Measurements from ENCODE around the gene TSPYL1.
A peak's percentile ranks its signal among the peaks of the same experiment; 100 is the strongest.

Gene TSPYL1

DNA sequence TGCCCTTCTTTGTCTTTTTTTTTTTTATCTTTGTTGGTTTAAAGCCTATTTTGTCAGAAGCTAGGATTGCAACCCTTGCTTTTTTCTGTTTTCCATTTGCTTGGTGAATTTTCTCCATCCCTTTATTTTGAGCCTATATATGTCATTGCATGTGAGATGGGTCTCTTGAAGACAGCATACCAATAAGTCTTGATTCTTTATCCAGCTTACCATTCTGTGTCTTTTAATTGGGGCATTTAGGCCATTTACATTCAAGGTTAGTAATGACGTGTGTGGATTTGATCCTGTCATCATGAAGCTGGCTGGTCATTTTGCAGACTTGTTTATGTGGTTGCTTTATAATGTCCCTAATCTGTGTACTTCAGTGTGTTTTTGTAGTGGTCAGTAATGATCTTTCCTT lies 16.4 kb downstream of the TSPYL1 start:
- no peak for DNase-seq (ENCODE audit: low read depth)

DNA sequence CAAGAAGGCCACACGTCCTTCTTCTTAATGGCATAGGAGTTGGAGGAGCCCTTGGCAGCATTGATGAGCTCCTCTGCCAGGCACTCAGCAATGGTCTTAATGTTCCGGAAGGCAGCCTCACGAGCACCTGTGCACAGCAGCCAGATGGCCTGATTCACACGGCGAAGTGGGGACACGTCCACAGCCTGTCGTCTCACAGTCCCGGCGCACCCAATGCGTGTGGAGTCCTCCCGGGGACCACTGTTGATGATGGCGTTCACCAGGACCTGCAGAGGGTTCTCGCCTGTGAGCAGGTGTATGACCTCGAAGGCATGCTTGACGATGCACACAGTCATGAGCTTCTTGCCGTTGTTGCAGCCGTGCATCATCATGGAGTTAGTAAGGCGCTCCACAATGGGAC lies 21.2 kb downstream of the TSPYL1 start:
- DNase-seq (ENCODE audit: low read depth), result no peak

DNA sequence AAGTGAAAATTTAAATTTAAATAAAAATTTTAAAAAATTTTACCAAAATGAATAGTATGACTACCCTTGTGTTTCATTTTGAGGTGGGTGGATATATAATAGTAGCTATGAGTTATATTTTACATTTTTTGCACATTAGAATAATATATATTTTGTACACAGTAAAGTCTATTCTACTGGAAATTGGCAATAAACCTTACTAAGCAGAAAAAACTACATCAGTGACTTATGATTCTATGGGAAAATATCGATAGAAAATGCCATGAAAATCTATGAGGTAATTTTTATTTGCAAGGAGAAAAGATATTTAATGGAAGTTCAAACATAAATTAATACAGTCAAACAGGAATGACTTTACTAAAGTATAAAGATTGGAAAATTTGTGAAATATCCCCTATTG lies 23.0 kb downstream of the TSPYL1 start:
- DNase-seq (ENCODE audit: low read depth), result no peak

DNA sequence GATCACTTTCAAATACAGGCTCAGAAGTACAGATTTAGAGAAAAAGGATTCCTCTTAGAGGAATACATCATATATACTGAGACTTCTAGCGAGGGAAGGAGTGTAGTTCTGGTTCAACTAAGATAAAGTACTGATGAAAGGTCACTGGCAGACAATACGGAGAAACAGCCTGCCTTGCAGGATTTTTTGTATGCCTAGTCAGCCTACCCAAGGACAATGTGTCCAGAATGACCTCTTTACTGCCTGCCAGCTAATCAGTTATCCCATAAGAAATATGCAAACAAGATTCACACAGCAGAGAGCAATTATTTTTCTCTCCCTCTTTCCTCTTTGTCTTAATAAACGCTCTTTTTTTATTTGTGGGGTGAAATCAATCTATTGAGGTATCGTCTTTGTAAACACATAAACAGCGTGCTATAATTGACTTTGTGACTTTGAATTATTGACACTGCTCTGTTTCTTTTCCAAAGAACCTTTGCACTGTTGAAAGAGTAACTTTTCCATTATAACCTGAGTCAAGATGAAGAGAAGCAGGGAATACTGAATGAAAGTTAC lies 24.4 kb downstream of the TSPYL1 start:
- DNase-seq (ENCODE audit: low read depth), result no peak

DNA sequence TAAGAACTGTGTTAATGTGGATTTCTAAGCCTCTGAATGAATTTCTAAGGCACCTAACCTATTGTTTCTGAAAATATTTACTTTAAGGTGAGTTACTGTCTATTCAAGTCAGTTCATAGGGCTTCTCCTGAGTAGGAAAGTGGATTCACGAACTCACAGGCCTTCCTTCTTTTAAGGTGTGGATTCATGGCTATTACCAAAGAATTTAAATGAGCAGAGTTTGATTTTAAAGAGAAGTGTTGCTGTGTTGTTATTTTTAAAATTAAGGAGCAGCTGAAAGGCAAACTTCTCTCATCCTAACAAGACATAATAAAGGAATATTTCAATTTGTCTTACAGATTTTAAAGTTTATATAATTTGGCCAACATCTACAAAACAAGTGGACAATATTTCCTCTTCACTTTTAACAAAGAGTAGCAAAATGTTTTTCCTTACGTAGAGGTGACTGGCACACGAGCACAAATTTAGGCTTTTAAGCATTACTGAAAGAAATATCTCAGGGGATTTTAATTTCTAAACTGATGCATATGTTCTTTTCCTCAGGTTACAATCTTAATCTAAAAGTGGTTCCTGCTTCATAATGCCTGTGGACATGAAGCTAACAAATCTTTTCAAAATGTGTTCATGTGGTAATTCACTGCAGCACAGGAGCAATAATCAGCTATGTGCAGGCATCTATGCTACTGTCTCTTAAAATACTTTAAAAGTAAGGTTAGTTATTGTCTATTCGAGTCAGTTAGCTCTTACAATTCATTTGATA lies 25.3 kb downstream of the TSPYL1 start:
- no peak for DNase-seq (ENCODE audit: low read depth)

DNA sequence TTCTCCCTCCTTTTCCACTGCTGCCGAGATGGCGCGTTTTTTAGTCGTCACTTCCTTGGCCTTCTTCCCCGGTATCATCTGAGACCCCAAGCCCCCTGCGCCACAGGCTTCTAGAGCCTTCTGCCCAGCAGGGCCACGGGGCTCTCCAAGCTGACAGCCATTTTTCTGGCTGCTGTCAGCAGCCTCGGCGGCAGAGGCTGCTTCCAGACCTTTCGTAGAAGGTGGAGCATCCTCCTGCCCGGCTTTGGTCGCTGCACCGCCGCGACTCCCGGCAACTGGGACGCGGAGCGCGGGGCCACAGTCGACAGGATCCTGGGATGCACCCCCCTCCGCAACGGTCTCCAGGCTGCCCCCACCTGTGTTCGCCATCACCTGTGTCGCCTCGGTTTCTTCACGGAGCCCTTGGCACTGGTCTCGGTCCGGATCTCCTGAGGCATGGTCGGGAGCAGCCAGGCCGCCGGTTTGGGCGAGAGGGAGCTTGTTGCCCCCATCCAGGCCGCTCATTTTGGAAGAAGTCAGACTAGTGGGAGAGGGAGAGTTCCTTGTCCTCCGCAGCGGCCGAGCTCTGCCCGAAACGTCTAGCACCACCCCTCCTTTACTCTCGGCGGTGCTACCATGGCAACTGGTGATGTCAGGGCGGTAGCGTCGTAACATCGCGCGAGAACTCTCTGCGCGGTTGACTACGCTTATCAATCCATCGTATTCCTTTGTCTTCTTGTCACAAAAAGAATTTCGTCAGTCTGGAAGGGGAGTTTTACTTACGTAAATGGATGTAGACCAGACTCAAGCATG lies 26.0 kb downstream of the TSPYL1 start, which contains the start of gene TSPYL4:
TSPYL4 (minus strand) TSS at position 571 of the 792 bp plus-strand sequence; CDS start at position 504, 67 bp downstream.
- DNase-seq (ENCODE audit: low read depth), result peak; percentile 86

DNA sequence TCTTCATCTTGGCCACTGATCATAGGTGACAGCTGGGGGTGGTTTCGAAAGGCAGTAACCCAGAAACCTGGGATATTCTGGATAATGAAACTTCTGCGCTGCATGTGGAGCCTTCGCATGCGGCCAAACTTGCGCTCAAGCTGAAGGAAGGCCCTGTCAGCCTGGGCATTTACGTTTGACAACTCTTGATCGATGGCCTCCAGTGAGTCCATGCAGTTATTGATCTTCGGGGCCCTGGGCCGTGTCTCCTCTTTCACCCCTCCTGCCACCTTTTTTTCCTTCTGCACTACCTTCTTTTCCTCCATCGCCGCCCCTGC lies 26.6 kb downstream of the TSPYL1 start:
- DNase-seq (ENCODE audit: low read depth), result no peak

DNA sequence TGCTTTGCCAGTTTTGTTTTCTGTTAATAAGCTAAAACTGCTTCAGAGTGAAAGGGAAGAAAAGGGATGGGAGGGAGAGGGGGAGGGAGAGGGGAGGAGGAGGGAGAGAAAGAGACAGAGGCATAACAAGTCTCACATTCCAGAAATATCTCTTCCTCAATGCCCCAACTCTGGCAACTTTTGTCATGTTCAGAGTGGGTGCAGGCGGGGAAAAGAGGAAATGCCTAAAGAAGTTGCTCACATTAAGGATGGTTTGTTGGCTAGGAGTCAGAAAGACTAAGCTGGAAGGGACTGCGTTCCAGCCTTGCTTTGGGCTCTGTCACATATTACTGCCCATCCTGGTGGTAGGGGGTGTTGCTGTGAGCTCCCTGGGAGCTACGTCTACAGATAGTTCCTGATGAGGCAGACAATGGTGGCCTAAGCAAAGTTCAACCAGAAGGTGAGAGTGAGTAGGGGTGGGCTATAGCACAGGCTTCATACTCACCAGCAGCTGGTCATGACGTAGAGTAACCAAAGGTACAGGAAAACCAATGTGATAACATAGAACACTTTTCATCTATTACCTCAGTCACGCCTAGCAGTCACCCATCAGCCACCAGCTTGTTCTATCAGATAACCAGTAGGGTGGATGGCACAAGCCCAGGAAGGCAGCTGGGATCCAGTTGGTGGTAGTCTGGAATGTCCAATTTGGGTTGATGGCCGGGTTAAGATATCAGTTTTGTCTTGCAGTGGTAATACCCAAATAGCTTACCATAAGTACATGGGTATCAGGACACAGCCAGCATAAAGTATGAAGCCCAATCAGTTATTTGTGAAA lies 28.0 kb downstream of the TSPYL1 start:
- DNase-seq (ENCODE audit: low read depth), result no peak

DNA sequence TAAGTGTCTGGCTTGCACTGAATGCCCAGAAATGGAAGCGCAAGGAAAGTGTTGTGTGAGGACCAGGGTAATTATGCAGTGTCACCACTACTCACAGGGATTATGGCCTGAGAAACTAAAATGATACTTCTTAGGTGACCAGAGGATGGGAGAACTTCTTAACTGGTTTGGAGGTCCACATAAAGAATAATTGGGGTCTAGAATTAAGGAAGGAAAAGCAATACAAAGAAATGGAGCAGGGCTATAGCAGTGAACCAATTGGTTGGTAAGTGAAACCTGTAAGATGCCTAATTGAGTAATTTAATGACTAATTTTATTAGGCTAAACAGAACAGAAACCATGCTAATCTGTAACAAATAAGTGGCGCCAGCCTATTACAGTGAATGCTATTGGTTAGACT lies 31.2 kb downstream of the TSPYL1 start:
- DNase-seq (ENCODE audit: low read depth), result no peak

DNA sequence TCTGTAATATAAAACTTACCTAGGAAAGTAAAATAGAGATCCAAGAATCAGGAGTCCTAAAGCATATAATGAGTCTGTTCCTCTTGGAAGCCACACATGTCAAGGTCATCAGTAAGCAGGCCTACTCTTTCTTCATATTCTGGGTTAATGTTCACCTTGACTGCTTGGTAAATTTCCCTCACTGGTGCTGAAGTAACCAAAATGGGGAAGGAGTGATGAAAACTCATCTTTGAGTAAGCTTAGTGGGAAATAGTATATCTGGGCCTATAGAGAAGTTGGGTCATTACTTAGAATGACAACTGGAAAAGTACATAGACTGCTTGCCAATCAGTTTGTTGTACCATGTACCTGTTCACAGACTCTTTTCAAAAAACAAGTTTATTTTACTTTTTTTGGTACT lies 32.4 kb downstream of the TSPYL1 start:
- DNase-seq (ENCODE audit: low read depth), result no peak

DNA sequence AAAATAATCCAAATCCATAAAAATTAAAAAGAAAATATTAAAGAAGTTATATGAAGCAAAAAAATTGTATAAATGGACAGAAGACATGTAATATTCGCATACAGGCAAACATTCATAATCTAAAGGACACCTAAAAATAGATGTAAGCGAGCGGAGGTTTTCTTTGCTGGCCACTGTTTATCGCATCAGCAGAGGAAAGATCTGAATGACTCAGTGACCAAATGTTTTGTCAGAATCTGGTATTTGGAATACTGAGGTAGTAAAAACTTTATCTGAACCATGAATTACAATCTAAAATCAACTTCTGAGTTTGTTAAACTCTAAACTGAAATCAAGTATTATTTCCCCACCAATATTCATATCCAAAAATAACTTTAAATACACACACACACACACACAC lies 33.6 kb downstream of the TSPYL1 start:
- DNase-seq (ENCODE audit: low read depth), result no peak

DNA sequence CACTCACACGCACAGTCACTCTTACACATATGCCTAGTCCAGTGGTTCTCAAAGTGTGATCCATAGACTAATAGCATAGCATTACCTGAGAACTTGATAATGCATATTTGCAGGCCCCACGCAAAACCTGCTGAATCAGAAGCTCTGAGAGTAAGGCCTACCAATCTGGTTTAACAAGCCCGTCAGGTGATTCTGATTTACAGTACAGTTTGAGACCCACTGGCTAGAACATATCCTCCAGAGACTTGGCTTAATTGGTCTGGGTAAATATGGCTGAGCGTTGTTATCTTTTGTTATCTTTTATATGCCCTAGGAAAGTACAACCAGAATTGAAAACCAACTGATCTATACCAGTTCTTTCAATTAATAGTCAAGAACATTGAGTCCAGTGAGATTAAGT lies 35.4 kb downstream of the TSPYL1 start:
- no peak for DNase-seq (ENCODE audit: low read depth)

DNA sequence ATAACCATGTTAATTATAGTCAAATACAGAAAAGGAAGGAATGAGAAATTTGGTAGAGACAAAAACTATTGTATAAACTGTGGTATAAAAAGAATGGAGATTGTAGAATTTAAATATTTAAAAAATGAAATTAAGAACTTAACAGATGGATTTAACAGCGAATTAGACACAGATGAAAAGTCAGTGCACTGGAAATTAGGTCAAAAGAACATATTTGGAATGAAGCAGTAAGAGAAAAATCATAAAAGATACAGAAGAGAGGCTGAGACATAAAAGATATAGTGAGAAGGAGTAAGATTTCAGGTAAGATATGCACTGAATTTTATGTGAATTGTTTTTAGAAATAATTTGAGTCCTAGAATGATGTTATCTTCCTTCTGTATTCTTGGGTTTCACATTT lies 39.9 kb downstream of the TSPYL1 start:
- no peak for DNase-seq (ENCODE audit: low read depth)

DNA sequence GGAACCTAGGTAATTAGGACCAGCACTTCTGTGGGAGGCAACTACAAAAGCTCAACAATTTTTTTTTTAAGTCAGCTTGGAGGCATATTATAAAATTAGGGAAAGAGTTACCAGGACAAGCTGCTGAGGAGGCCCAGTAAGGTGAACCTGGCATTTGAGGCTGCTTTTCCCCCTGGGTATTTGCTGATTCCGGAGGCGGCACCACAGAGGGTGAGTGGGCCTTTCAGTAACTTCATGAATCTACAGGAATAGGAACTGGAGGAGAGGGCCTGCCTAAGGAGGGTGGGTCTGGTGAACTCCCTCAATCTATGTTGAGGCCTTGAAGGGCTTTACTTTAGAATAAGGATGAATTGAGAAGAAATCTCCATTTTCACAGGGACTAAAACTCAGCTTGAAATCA lies 40.5 kb downstream of the TSPYL1 start:
- no peak for DNase-seq (ENCODE audit: low read depth)

DNA sequence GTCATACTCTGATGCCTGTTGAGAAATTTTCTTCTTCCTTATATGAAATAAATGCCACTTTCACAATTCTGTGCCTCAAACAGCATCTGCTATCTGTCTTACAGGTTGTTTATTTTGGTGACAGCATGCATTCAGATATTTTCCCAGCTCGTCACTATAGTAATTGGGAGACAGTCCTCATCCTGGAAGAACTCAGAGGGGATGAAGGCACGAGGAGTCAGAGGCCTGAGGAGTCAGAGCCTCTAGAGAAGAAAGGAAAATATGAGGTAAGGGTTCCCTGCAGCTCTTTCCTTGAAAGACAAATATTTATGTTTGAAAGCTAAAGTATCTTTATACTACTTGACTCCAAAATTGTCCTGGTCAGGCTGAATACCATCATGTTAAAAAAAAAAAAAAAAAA lies 41.6 kb downstream of the TSPYL1 start:
- no peak for DNase-seq (ENCODE audit: low read depth)

DNA sequence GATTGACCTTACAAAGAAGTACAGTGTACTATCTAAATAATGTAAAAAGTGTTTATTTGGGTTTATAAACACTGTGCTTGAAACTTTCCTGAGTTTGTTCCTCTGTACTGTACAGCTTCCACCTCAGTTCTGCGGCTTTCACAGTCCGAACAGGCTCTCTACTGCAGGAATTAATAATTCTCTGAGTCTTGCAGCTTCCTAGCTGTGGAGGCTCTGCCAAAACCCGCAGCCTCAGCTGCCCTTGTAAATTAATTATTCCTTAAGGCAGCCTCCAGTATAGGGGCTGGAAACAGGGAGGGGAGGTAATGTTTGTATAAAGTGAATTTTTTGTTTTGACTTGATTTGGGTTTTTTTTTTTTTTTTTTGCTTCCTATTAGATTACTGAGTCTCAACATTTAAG lies 45.0 kb downstream of the TSPYL1 start:
- no peak for DNase-seq (ENCODE audit: low read depth)

DNA sequence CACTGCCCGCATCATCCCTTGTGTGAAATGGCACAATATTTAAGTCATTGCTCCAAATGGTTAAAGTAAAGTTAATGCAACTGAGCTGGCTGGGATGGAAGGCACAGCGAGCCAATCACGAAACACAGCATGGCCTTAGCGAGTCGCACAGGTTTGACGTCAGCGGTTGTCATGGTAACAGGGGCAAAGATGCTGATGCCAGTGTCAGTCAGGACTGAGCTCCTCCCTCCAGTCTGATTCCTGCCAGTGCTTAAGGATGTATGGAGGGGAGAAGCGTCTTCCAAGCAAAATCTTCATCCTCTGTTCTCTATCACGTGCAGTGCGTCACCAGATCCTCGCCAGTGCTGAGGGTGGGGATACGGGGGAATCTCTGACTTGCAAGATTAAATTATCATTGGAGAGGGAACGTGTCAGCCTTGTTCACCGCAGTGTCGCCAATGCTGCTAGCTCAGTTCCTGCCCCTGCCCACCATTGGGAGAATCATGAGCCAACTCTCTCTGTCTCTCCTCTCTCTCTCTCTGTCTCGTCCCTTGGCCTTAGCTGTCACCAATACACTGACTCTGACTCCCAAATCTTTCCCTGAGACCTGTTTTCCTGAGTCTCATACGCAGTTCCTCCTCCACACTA lies 50.3 kb downstream of the TSPYL1 start:
- DNase-seq (ENCODE audit: low read depth), result no peak
